Measurements from ENCODE around the gene ADGRG4.
"Not testable (repeated sequence)": the region's sequence is repeated elsewhere in the genome, so short reads cannot be mapped to it uniquely, and the experiment has no call there.

Gene ADGRG4

DNA sequence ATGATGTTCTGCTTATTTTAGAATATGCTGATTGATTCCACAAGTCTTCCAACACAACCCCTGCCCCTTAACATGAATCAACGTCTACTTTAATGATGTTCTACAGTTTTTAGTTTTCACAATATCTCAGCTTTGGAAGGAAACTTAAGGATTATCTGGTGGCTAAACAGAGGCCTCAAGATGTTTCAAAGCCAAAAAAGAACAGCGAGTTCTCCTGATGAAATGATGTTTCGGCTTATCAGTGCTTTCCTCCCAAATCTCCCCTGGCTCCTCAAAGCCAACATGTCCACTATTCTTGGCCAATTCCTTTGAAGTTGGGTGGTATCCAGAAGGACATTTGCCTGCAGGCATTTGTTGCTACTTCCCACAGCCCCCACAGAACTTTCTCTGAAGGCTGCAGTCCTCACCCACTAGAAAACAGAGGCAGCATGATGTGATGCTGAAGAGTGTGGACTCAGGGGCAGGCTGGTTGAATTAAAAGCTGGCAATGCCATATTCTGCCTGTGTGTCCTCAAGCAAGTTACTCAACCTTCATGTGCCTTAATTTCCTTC is 87.3 kb downstream of the ADGRG4 start:
- no peak for DNase-seq (ENCODE audit: low read depth)

DNA sequence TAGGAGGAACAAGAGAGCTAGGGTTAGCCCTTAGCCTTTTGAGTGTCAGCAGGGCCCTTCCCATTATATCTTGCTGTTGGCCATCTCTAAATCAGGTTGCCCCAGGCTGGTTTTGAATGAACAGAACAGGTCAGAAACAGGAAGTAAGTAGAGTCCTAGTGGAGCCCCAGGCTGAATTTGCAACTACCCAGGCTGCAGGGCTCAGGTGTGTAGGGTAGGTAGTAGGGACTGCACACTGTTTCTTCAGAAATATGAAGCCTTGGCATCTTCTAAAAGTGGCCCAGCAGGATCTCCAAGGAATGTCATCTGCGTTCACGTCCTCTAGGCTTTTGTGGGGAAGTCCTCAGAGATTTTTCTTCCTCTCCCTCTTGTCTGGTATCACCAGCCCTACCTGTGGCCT is 90.2 kb downstream of the ADGRG4 start:
- no peak for DNase-seq (ENCODE audit: low read depth)

DNA sequence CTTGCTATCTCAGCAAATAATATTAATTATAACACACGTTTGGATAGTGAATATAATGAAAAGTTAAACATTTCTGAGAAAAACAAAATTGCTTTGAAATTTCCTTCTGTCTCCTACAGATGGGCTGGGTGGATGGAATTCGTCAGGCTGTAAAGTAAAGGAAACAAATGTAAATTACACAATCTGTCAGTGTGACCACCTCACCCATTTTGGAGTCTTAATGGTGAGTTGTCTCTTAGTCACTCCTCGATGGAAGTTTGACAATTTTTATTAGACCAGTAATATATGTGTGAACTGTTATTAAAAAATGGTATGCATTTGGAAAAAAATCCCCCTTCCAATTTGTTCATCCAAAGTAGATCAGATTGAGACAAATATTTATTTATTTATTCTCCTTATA is 94.5 kb downstream of the ADGRG4 start:
- DNase-seq (ENCODE audit: low read depth), result no peak

DNA sequence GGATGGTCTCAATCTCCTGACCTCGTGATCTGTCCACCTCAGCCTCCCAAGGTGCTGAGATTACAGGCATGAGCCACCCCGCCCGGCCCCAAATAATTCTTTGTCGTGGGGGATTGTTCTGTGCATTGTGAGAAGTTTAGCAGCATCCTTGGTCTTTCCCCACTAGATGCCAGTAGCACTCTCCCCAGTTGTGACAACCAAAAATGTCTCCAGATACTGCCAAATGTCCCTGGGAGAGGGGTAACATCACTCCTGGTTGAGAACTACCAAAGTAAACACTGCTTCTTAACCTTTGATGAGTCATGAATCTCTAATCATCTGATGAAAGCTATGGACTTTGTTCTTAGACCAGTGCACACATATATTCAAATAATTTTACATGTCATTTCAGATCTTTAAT is 96.2 kb downstream of the ADGRG4 start:
- DNase-seq (ENCODE audit: low read depth), result no peak

DNA sequence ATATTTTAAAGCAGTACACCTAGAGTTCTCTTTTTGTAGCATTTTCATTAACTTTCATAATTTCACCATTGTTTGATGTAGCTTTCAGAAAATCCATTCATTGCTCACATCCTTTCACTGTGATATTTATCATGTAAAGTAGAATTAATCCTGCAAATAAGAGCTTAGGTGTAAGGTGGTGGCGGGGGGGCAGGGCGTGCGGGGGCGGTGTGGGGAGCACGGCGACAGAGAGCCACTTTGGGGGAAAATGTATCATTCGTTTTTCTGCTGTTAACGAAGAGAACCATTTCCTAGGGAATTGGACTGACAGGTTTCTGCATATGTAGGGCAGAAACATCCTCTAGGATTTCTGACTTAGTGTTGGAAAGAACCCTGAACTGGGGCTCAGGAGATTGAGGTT is 104.4 kb downstream of the ADGRG4 start:
- no peak for DNase-seq (ENCODE audit: low read depth)

DNA sequence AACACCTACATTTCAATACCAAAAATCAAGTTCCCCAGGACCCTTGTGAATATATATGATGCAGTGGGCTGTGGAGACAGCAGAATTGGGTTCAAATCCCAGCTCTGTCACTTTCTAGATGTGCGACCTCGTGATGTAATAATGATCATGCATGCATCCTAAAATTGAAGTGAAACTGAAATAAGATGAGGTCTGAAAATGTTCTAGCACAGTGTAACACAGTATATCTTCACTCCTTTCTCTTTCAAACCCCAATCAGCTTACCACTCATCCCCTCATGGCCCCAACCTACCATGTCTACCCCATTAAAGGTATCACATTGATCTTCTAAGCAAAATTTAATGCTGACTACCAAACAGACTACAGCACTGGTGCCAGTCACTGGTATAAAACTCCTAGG is 117.0 kb downstream of the ADGRG4 start:
- DNase-seq (ENCODE audit: low read depth), result no peak

DNA sequence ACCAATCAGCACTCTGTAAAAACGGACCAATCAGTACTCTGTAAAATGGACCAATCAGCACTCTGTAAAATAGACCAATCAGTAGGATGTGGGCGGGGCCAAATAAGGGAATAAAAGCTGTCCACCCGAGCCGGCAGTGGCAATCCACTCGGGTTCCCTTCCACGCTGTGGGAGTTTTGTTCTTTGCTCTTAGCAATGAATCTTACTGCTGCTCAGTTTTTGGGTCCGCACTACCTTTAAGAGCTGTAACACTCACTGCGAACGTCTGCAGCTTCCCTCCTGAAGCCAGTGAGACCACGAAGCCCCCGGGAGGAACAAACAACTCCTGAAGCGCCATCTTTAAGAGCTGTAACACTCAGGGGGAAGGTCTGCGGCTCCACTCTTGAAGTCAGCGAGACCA is 120.6 kb downstream of the ADGRG4 start:
- no peak for DNase-seq (ENCODE audit: low read depth)

DNA sequence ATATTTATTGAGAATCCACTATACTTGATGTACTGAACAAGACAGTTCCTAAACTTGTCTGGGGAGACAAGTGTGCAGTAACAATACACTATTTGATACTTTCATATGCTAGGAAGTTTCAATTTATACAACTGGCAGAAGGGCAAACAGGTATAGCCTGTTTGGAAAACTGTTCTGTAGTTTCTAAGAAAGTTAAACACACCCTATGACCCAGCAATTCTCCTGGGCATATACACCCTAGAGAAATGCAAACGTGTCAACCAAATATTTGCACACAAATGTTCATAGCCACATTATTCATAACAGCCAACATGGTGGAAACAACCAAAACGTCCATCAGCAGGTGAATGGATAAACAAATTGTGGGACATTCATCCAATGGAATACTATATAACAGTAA is 123.0 kb downstream of the ADGRG4 start:
- no peak for DNase-seq (ENCODE audit: low read depth)

DNA sequence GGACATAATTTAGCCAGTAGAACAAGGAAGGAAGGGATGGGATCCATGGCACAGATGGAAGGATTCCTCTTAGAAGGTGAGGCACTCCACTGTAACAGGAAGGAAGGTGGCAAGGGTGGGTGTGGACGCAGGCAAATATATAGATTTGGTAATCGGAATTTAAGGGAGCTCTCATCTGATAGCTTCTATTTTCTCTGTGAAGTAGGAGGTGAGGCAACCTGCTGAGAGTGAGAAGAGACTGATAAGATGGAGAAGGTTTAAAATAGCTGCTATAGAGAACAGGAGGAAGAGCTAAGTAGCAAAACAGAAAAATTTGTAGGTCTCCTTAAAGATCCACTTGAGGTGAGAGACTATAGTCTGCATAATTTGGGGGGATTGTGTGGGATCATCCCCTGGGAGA is 125.2 kb downstream of the ADGRG4 start:
- no peak for DNase-seq (ENCODE audit: low read depth)

DNA sequence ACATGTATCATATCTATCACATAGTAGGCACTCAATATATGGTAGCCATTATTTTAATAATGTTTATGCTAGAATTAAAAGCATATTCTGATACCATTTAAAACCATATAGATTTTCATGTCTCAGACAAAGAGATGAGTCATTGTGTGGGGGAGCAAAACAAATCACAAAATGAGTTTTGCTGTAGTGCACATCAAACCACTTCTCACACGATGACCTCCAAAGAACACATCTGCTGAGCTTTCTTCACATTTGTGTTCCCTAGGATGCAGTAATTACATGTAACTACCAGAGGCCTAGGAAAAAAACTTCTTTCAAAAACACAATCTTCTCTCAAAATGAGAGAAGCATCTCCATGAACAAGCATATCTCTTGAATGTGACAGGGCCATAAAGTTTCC is 130.9 kb downstream of the ADGRG4 start:
- no peak for DNase-seq (ENCODE audit: low read depth)

DNA sequence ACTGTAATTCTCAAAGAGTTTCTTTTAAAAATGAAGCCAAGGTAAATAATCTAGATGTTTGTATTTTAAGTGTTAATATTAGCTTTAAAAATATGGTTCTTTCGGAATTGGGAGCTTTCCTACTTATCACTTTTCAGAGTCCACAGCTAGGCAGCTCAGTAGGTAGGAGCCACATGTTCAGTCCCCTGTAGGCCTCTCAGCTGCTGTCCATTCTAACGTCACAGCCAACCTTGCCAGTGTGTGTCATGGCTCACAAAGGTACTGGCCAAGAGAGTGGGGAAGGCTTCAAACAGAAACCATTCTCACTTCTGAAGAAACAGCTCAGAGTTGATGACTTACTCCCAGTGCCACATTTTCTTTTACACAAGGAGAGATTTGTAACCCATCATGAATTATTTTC is 137.0 kb downstream of the ADGRG4 start:
- DNase-seq (ENCODE audit: low read depth), result no peak

DNA sequence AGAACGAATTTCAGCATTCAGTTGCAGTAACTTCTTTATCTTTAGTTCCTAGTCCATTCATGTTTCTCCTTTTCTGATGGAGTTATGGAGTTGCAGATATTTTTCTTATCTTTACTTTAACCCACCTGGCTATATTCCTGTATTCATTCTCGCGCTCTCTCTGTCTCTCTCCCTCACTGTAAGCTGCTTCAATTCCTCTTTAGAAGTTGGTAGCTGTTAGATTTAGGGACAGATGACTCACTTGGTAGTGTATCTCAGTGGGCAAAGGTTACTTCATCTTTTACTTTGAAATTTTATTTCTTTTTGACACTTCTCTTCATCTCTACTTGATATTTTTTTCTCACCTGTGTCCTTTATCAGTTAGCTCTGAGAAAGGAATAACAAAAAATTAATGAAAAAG is 137.4 kb downstream of the ADGRG4 start:
- no peak for DNase-seq (ENCODE audit: low read depth)

DNA sequence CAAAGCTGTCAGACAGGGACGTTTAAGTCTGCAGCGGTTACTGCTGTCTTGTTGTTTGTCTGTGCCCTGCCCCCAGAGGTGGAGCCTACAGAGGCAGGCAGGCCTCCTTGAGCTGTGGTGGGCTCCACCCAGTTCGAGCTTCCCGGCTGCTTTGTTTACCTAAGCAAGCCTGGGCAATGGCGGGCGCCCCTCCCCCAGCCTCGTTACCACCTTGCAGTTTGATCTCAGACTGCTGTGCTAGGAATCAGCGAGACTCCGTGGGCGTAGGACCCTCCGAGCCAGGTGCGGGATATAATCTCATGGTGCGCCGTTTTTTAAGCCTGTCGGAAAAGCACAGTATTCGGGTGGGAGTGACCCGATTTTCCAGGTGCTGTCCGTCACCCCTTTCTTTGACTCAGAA is 144.9 kb downstream of the ADGRG4 start:
- not testable (repeated sequence) for DNase-seq (ENCODE audit: low read depth)

DNA sequence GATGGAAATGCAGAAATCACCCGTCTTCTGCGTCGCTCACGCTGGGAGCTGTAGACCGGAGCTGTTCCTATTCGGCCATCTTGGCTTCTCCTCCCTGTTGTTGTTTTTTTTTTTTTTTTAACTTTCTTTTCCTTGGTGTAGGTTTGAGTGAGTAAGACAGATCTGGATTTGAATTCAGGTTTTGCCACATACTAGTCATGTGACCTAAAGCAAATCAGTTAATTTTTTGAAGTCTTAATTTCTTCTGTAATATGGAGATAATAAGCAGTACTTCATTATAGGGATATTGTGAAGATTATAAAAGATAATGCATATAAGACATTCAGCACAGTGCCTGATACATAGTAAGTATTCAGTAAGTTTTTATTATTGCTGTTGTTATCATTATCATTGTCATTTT is 145.4 kb downstream of the ADGRG4 start:
- DNase-seq (ENCODE audit: low read depth), result no peak

DNA sequence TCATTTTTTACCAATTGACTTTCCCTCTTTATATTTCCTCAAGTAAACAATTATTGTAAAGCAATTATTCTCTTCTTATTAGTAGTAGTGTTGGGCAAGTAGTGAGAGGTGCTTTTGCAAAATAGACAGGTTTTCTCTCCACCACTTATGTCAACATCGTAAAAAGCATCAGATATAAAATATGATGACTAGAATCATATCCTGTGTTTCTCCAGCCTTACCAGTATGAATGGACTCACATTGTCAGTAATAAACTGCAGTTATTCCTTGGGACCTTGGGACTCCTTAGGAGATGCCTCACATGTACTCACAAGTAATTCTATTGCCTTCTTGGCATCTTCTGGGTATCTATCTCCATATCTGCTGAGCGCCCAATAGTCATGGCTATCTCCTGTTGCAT is 146.5 kb downstream of the ADGRG4 start:
- no peak for DNase-seq (ENCODE audit: low read depth)

DNA sequence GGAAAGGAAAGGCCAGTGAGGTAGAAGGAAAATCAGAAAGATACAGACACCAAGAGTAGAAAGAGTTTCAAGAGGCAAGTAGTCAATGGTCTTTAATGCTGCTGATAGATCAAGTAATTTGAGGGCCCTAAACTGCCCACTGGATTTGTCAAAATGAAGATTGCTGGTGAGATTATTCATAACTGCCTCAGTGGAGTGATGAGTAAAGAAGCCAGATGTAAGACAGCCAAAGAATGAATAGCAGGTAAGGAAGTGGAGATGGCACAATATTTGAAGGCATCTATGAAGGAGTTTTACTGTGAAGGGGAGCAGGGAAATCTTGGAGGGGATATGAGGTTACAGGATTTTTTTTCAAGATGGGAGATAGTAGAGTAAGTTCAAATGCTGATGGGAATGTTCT is 147.2 kb downstream of the ADGRG4 start:
- DNase-seq (ENCODE audit: low read depth), result no peak

DNA sequence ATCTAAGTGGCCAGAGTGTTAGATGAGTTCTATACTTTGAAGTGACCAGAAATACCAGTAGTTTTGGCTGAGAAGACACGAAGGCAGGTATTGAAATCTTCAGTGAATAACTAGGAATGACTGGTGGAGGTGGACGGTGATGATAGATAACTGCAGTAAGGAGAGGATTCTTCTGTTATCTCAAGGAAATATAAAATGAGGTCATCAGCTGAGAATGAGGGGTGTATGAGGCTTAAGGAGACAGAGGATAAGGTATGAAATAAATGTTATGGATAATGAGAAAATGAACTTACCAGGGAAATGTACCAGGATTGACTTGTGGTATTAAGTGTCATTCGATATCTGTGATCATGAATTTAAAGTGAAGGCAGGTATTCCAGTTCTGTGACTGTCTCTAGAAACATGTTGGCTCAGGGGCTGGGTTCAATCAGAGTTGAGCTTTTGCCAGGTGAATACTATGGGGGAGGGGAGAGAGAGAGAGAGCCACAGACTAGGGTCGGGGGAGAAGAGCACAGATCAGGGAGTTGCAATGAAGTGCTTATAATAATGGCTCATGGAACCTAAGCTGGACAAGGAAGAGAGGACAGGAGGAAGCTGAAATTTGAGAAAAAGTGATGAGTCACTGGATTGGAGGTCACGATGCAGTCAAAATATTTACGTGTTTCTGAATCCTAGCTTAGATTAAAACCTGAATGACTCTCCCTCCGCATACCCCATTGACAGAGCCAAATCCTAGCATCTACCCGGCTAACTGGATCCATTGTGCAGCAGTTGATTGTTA is 149.5 kb downstream of the ADGRG4 start:
- DNase-seq (ENCODE audit: low read depth), result no peak

DNA sequence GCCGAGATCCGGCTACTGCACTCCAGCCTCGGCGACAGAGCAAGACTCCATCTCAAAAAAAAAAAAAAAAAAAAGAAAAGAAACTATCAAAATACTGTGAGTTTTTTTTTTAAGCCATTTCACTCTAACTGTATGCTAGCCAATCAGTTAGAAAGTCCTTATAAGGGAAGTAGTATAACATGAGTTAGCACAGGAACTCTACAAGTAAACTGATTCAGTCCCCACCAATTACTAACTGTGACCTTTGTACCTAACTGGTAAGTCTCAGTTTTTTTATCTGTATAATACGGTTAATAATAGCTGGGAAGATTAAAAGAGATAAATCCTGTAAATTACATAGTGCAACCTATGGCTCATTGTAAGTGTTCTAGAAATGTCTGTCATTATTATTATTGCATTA is 151.9 kb downstream of the ADGRG4 start:
- no peak for DNase-seq (ENCODE audit: low read depth)

DNA sequence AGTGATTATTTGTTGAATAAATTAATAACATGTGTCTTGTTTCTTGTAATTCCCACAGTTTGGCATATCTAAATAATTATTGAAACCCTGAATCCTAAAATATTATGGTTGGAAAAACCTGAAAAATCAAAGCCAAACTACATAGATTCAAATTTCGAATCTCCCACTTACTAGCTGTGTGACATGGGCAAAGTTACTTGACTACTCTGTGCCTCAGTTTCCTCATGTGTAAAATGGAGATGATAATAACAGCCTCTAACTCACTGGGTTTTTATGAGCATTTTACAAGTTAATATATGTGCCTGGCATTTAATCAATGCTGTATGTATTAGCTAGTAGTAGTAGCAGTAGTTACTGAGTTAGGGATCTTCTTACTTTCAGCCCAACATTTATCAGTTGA is 152.4 kb downstream of the ADGRG4 start:
- no peak for DNase-seq (ENCODE audit: low read depth)

DNA sequence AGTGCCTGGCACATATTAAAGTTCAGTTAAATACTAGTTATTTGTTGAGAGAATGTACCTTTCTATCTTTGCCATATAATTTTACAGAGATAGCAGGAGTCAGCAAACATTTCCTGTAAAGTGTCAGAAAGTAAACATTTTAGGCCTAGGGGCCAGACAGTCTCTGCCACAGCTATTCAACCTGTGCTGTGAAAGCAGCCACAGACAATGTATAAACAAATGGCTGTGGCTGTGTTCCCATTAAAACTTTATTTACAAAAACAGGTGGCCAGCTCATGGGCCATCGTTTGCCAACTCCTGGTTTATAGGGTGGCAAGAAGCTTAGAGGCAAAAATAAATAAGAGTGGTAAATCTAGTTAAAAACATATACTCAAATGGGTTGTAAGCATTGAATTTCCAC is 153.0 kb downstream of the ADGRG4 start:
- no peak for DNase-seq (ENCODE audit: low read depth)

DNA sequence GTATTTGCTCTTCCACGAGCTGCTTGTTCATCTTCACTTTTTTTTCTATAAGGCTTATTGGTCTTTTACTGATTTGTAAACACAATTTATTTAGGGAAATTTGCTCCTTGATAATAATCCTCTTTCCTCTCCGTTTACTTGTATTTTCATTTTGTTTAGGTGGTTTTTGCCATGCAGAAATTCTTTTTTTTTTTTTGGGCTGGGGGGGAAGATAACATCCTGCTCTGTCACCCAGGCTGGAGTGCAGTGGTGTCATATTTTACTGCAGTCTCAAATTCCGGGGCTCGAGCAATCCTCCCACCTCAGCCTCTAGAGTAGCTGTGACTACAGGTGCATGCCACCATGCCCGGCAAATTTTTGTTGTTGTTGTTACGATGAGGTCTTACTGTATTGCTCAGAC is 155.4 kb downstream of the ADGRG4 start:
- no peak for DNase-seq (ENCODE audit: low read depth)

DNA sequence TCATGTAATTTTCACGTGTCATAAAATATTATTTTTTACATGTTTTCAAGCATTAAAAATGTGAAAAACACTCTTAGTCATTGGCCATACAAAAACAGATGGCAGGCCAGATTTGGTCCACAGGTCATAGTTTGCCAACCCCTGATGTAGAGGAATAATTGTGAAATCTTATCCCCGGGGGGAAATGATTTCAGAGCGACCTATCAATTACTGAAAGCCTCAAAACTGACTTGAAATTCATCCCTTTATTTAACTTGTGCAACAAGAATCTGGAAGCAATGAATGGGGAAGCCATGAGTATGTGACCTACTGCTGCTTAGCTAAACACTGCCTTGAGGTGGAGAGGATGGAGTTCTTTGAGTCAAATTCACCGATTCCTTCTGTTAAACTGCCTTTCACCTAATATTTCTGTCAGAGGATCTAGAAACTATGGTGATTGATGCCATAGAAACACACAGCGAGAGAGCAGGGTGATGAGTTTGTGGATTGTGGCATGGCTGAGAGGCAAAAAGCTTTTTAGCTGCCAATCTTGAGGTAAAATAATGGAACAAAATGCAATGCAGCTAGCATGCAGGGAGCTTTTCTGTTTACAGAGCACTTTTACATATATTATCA is 156.6 kb downstream of the ADGRG4 start:
- DNase-seq (ENCODE audit: low read depth), result no peak

DNA sequence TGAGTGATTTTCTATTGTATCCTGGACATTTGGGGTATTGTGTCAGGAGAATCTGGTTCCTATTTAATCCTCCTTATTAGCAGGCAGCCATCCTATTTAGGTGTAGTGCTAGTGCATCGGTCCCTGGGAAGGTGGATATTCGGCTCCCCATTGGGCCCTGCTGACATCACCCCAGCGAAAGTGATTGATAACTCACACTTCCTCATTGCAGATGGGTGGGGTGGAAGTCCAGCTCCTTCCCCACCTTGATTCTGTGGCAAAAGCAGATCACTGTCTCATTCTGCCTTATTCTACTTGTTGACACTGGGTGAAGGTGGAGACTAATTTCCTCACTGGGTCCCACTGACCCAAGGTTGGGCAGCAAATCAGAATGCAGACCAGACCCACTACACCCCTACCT is 163.8 kb downstream of the ADGRG4 start:
- no peak for DNase-seq (ENCODE audit: low read depth)
